MCF 10A (cell line): ENCODE data around the gene CRY1. TPM values are rescaled to one million over a fixed set of nuclear protein-coding genes. Genes with fewer than 3 reads are reported as not detected.
A peak's percentile ranks its signal among the peaks of the same experiment; 100 is the strongest.

Experiments used
- Bru-seq: library from RNA; stranded (reverse); fragments of 400-500 nt; gene quantifications from one replicate; lab custom pipeline; 2021; lab: Mats Ljungman, UMichigan
- BruChase-seq, 2 experiments: library from RNA; stranded (reverse); fragments of 400-500 nt; gene quantifications; one replicate each; lab custom pipeline; 2021; lab: Mats Ljungman, UMichigan
- BruUV-seq: library from RNA; stranded (reverse); fragments of 400-500 nt; replicated peaks from 2 replicates; lab custom pipeline; 2021; lab: Mats Ljungman, UMichigan
- CTCF ChIA-PET: fragments of 300-600 bp; sonication (Branson Sonifier 250); formaldehyde crosslinking; extraction: SDS; loops from one replicate; lab custom pipeline; 2021; ENCODE audit warnings: antibody characterized with exemption, inconsistent platforms; lab: Yijun Ruan, JAX
- POLR2A ChIA-PET: fragments of 300-600, 350-650 bp; sonication (Branson Sonifier 250); formaldehyde crosslinking; extraction: SDS; loops from one replicate; lab custom pipeline; 2020; ENCODE audit warnings: antibody characterized with exemption, inconsistent platforms; lab: Yijun Ruan, JAX
- DNase-seq: peaks from one replicate; pipeline ENCODE4 v3.0.0-alpha.2; 2018; ENCODE audit not compliant: unreplicated experiment
- H3K27ac Mint-ChIP-seq: one replicate; pipeline ENCODE4 v1.8.0; 2022; ENCODE audit warnings: mild to moderate bottlenecking, low read depth, mixed read lengths; ENCODE audit not compliant: unreplicated experiment
- H3K27me3 Mint-ChIP-seq: one replicate; pipeline ENCODE4 v1.8.0; 2022; ENCODE audit warnings: mixed read lengths; ENCODE audit not compliant: insufficient read depth, unreplicated experiment
- H3K36me3 Mint-ChIP-seq: one replicate; pipeline ENCODE4 v1.8.0; 2022; ENCODE audit warnings: mild to moderate bottlenecking, moderate library complexity, mixed read lengths; ENCODE audit not compliant: insufficient read depth, unreplicated experiment
- H3K4me1 Mint-ChIP-seq: one replicate; pipeline ENCODE4 v1.8.0; 2022; ENCODE audit warnings: mixed read lengths; ENCODE audit not compliant: insufficient read depth, unreplicated experiment
- H3K4me3 Mint-ChIP-seq: one replicate; pipeline ENCODE4 v1.8.0; 2022; ENCODE audit warnings: mild to moderate bottlenecking, moderate library complexity, mixed read lengths; ENCODE audit not compliant: unreplicated experiment
- H3K9me3 Mint-ChIP-seq: one replicate; pipeline ENCODE4 v1.8.0; 2022; ENCODE audit warnings: mixed read lengths; ENCODE audit not compliant: unreplicated experiment
- CTCF ChIP-seq: fragments of 200-600 bp; IDR thresholded peaks from one replicate; pipeline ENCODE4 v1.8.0; 2022; ENCODE audit warnings: antibody characterized with exemption, mild to moderate bottlenecking; ENCODE audit not compliant: unreplicated experiment
- intact Hi-C: fragments of 100-400 bp; cut with micrococcal nuclease; formaldehyde crosslinking; loops from 2 replicates; pipeline ENCODE4 v1.14.1; 2022
- long read RNA-seq: library from polyadenylated mRNA; stranded (forward); transcript quantifications from one replicate; pipeline ENCODE4 v2.0.0, GENCODE V29; 2022
- total RNA-seq: library from RNA; stranded (reverse); gene quantifications from 2 replicates; pipeline ENCODE4 v1.2.3, GENCODE V29; 2022

Gene CRY1
- 11.6 and 14.9 TPM in 2 replicates for total RNA-seq
- Bru-seq, nascent RNA: percentile 67 among the genes with signal in this experiment
- BruChase-seq, experiment 1, labeled RNA remaining after a 6-hour chase: percentile 63 among the genes with signal in this experiment
- percentile 57 among the genes with signal in this experiment for BruChase-seq, experiment 2, labeled RNA remaining after a 2-hour chase
- long read RNA-seq, transcript CRY1-201 (13 exons, 3,267 nt): major isoform, 46 of 59 reads
- long read RNA-seq, partial matches to known transcripts: 8 of 59 reads
- long read RNA-seq, other reads (novel, unspliced or antisense): 5 of 59 reads

GRCh38 chr12:107093417-107094182, at the start of gene CRY1:
Gene CRY1 (minus strand): TSS chr12:107093549. CDS start chr12:107092961, 588 bp downstream.
- Mint-ChIP-seq H3K27me3 (peaks cover 13% of the 10 kb centered on the region), H3K4me1 (no peaks in the 10 kb centered on the region), H3K9me3 (no peaks in the 10 kb centered on the region), H3K4me3 (no peak within 1 kb of the TSS), H3K36me3 (no peaks in the 10 kb centered on the region), H3K27ac (no peak within 1 kb of the TSS)
- no TSS peak for BruUV-seq
- no peak for TF ChIP-seq CTCF
- intact Hi-C loops: loop anchor here (1.0 to 10.0 kb wide), 4 partner anchors 106 to 849 kb away; partner anchors contain the start of genes CKAP4, MTERF2 and RIC8B
- ChIA-PET CTCF (interaction anchor here (0.6 to 3.6 kb wide), 3 partner anchors 11 to 471 kb away, joined by 3 to 20 read pairs (median 3); no protein-coding TSS in a partner anchor), POLR2A (interaction anchor here (0.7 to 2.4 kb wide), 11 partner anchors 12 to 752 kb away, joined by 3 to 16 read pairs (median 3); partner anchors contain the start of genes MTERF2 and TMEM263)
- peak; percentile 96 for DNase-seq

GRCh38 chr12:107139787-107140186, 46.4 kb upstream of the CRY1 start:
- BruUV-seq: no TSS peak
- H3K27ac Mint-ChIP-seq: no peak overlapping the region
- ChIA-PET CTCF (interaction anchor here (1.4 kb wide), 1 partner anchor 8 kb away, joined by 3 read pairs; no protein-coding TSS in a partner anchor), POLR2A (no interaction called here)
- TF ChIP-seq CTCF: no peak
- no peaks in the 10 kb centered on the region for H3K9me3 Mint-ChIP-seq
- intact Hi-C loops: loop anchor here (10.0 kb wide), 1 partner anchor 745 kb away; no protein-coding TSS in a partner anchor
- H3K4me3 Mint-ChIP-seq: no peak overlapping the region
- no peaks in the 10 kb centered on the region for H3K27me3 Mint-ChIP-seq
- no peak for DNase-seq
- no peaks in the 10 kb centered on the region for H3K36me3 Mint-ChIP-seq
- no peaks in the 10 kb centered on the region for H3K4me1 Mint-ChIP-seq

- no peaks in the 10 kb centered on the region for H3K4me1 Mint-ChIP-seq
- DNase-seq: no peak
- CTCF ChIA-PET: interaction anchor here (1.4 kb wide), 1 partner anchor 7 kb away, joined by 3 read pairs; no protein-coding TSS in a partner anchor
- H3K9me3 Mint-ChIP-seq: no peaks in the 10 kb centered on the region
- TF ChIP-seq CTCF: no peak
- H3K27ac Mint-ChIP-seq: no peak overlapping the region
- POLR2A ChIA-PET: no interaction called here
- H3K36me3 Mint-ChIP-seq: no peaks in the 10 kb centered on the region
- H3K4me3 Mint-ChIP-seq: no peak overlapping the region
- no TSS peak for BruUV-seq
- intact Hi-C loops: loop anchor here (10.0 kb wide), 1 partner anchor 746 kb away; no protein-coding TSS in a partner anchor
- H3K27me3 Mint-ChIP-seq: no peaks in the 10 kb centered on the region
These were observed 45.6 kb upstream of the CRY1 start for GRCh38 chr12:107138990-107139389.
